H1 (cell line): ENCODE data around the gene SLC25A36. TPM values are rescaled to one million over a fixed set of nuclear protein-coding genes. Genes with fewer than 3 reads are reported as not detected.

ENCODE experiments used
- CTCF ChIA-PET: fragments of 300-600 bp; sonication (Branson Sonifier 250); formaldehyde crosslinking; loops from one replicate; lab custom pipeline; 2021; ENCODE audit not compliant: partially characterized antibody; lab: Charles Lee
- POLR2A ChIA-PET: fragments of 300-600 bp; sonication (Branson Sonifier 250); formaldehyde crosslinking; loops from one replicate; lab custom pipeline; 2021; ENCODE audit warnings: inconsistent platforms; ENCODE audit not compliant: partially characterized antibody; lab: Charles Lee
- DNase-seq, 2 experiments: peaks; one replicate each; pipeline versions ENCODE4 v3.0.0 to v3.0.0-alpha.2; 2010 to 2022; ENCODE audit warnings: low spot score in 2 of 2, low read depth in 1 of 2, mixed read lengths in 1 of 2
- FAIRE-seq: peaks from 2 replicates; lab custom pipeline; 2011; peaks lifted over from hg19 to GRCh38; lab: Jason Lieb, UNC
- H2AFZ ChIP-seq: 2 replicates; pipeline ENCODE4 v1.8.1; 2012; ENCODE audit warnings: low read length, inconsistent platforms
- H2AK5ac ChIP-seq: 2 replicates; pipeline ENCODE4 v1.6.1; 2013; ENCODE audit warnings: low read depth, low read length
- H2BK120ac ChIP-seq: replicated peaks from 2 replicates; pipeline ENCODE3; 2013; ENCODE audit warnings: low read depth, low read length, inconsistent platforms
- H2BK12ac ChIP-seq: 2 replicates; pipeline ENCODE4 v1.6.1; 2013; ENCODE audit warnings: low read depth, low read length
- H2BK15ac ChIP-seq: 2 replicates; pipeline ENCODE4 v1.6.1; 2013; ENCODE audit warnings: low read length
- H2BK20ac ChIP-seq: 2 replicates; pipeline ENCODE4 v1.6.1; 2013; ENCODE audit warnings: low read length
- H2BK5ac ChIP-seq: 2 replicates; pipeline ENCODE4 v1.6.1; 2013; ENCODE audit warnings: low read depth, low read length
- H3K14ac ChIP-seq: 2 replicates; pipeline ENCODE4 v1.6.1; 2013; ENCODE audit warnings: inconsistent platforms; ENCODE audit not compliant: insufficient read length
- H3K18ac ChIP-seq: 2 replicates; pipeline ENCODE4 v1.6.1; 2013; ENCODE audit warnings: low read length; ENCODE audit errors: extremely low read depth
- H3K23ac ChIP-seq: 2 replicates; pipeline ENCODE4 v1.6.1; 2013; ENCODE audit warnings: inconsistent platforms; ENCODE audit not compliant: insufficient read length
- H3K23me2 ChIP-seq: 2 replicates; pipeline ENCODE4 v1.6.1; 2013; ENCODE audit warnings: low read depth, low read length
- H3K27ac ChIP-seq: 2 replicates; pipeline ENCODE4 v1.6.1; 2011; ENCODE audit warnings: low read depth, low read length, inconsistent platforms
- H3K27me3 ChIP-seq, 4 experiments: replicated peaks in 1 of 4; 1 replicate in 1 of 4; 2 replicates in 3 of 4; pipeline versions ENCODE4 v1.6.1 to v1.8.1; 2011 to 2013; ENCODE audit warnings: low read length in 3 of 4, mild to moderate bottlenecking in 3 of 4, inconsistent platforms in 2 of 4, mixed read lengths in 2 of 4, moderate library complexity in 1 of 4; ENCODE audit not compliant: control insufficient read depth in 3 of 4, insufficient read depth in 3 of 4; ENCODE audit errors: extremely low read depth in 1 of 4
- H3K36me3 ChIP-seq, 4 experiments: 2 replicates each; pipeline versions ENCODE4 v1.6.1 to v1.8.1; 2011 to 2013; ENCODE audit warnings: mild to moderate bottlenecking in 4 of 4, low read length in 3 of 4, moderate library complexity in 2 of 4, control low read depth in 1 of 4, inconsistent platforms in 1 of 4; ENCODE audit not compliant: insufficient read depth in 4 of 4, control insufficient read depth in 2 of 4
- H3K4ac ChIP-seq: replicated peaks from 2 replicates; pipeline ENCODE3; 2013; ENCODE audit warnings: low read length, low read depth, mixed read lengths, inconsistent platforms; ENCODE audit not compliant: insufficient read length
- H3K4me1 ChIP-seq, 4 experiments: replicated peaks in 1 of 4; 1 replicate in 1 of 4; 2 replicates in 3 of 4; pipeline versions ENCODE4 v1.6.1 to v1.8.1; 2011 to 2013; ENCODE audit warnings: low read length in 3 of 4, inconsistent platforms in 2 of 4, mixed read lengths in 1 of 4; ENCODE audit not compliant: insufficient read depth in 4 of 4, control insufficient read depth in 3 of 4
- H3K4me2 ChIP-seq, 2 experiments: 2 replicates each; pipeline versions ENCODE4 v1.6.1 to v1.8.1; 2011 to 2013; ENCODE audit warnings: low read depth in 2 of 2, low read length in 2 of 2, control low read depth in 1 of 2, inconsistent platforms in 1 of 2, mild to moderate bottlenecking in 1 of 2; ENCODE audit not compliant: insufficient read depth in 1 of 2
- H3K4me3 ChIP-seq, 4 experiments: fragments of 200-600, 300-600 bp in 1 of 4; sonication (generic), shearing (Covaris generic), sonication (Bioruptor Twin) in 1 of 4; 2 replicates each; pipeline versions ENCODE4 v1.5.1 to v1.8.1; 2011 to 2016; ENCODE audit warnings: low read length in 4 of 4, low read depth in 3 of 4, control low read depth in 2 of 4, inconsistent platforms in 2 of 4, mild to moderate bottlenecking in 2 of 4, mixed read lengths in 1 of 4, moderate library complexity in 1 of 4; ENCODE audit not compliant: insufficient read depth in 2 of 4; ENCODE audit errors: extremely low read depth in 1 of 4
- H3K56ac ChIP-seq: replicated peaks from 2 replicates; pipeline ENCODE3; 2013; ENCODE audit warnings: low read depth, mild to moderate bottlenecking, mixed read lengths, low read length, inconsistent platforms; ENCODE audit not compliant: insufficient read length
- H3K79me1 ChIP-seq: 2 replicates; pipeline ENCODE4 v1.6.1; 2013; ENCODE audit warnings: low read depth, low read length, control low read depth
- H3K79me2 ChIP-seq, 2 experiments: 2 replicates each; pipeline versions ENCODE4 v1.6.1 to v1.8.1; 2012 to 2013; ENCODE audit warnings: low read length in 2 of 2, mild to moderate bottlenecking in 2 of 2, inconsistent platforms in 1 of 2; ENCODE audit not compliant: insufficient read depth in 2 of 2, control insufficient read depth in 1 of 2
- H3K9ac ChIP-seq, 4 experiments: replicated peaks in 1 of 4; 1 replicate in 1 of 4; 2 replicates in 3 of 4; pipeline versions ENCODE4 v1.6.1 to v1.8.1; 2011 to 2013; ENCODE audit warnings: low read depth in 3 of 4, low read length in 3 of 4, control low read depth in 2 of 4, mild to moderate bottlenecking in 2 of 4, moderate library complexity in 2 of 4, inconsistent platforms in 1 of 4; ENCODE audit errors: extremely low read depth in 1 of 4
- H3K9me3 ChIP-seq, 2 experiments: 2 replicates each; pipeline versions ENCODE4 v1.6.1 to v1.8.1; 2012 to 2013; ENCODE audit warnings: mild to moderate bottlenecking in 2 of 2, moderate library complexity in 2 of 2, control low read depth in 1 of 2, inconsistent platforms in 1 of 2, low read depth in 1 of 2, low read length in 1 of 2, mixed read lengths in 1 of 2; ENCODE audit not compliant: insufficient read depth in 2 of 2
- H4K20me1 ChIP-seq, 2 experiments: replicated peaks in 1 of 2; 2 replicates each; pipeline versions ENCODE3 to v1.8.1; 2011 to 2013; ENCODE audit warnings: inconsistent platforms in 2 of 2, low read length in 2 of 2, mild to moderate bottlenecking in 1 of 2; ENCODE audit not compliant: insufficient read depth in 2 of 2, control insufficient read depth in 1 of 2
- H4K5ac ChIP-seq: 2 replicates; pipeline ENCODE4 v1.6.1; 2013; ENCODE audit warnings: low read length, low read depth, mixed read lengths, inconsistent platforms; ENCODE audit not compliant: insufficient read length
- H4K8ac ChIP-seq: 2 replicates; pipeline ENCODE4 v1.8.0; 2013; ENCODE audit warnings: mild to moderate bottlenecking, moderate library complexity, low read length, inconsistent platforms; ENCODE audit not compliant: insufficient read depth; ENCODE audit errors: extremely low read depth
- H4K91ac ChIP-seq: replicated peaks from 2 replicates; pipeline ENCODE3; 2013; ENCODE audit warnings: low read length, mixed read lengths, inconsistent platforms; ENCODE audit not compliant: insufficient read length
- ATF2 ChIP-seq: IDR thresholded peaks from 2 replicates; pipeline ENCODE4 v1.6.1; 2012; ENCODE audit warnings: low read length, inconsistent platforms
- BACH1 ChIP-seq: IDR thresholded peaks from 2 replicates; pipeline ENCODE4 v1.6.1; 2012; ENCODE audit warnings: low read length, improper control_type of control experiment
- CBX5 ChIP-seq: fragments of 300-800, 300-1000 bp; sonication (generic); IDR thresholded peaks from 2 replicates; pipeline ENCODE4 v1.7.1; 2016; ENCODE audit warnings: antibody characterized with exemption, low read length, low read depth
- CEBPB ChIP-seq: IDR thresholded peaks from 2 replicates; pipeline ENCODE4 v1.6.1; 2012; ENCODE audit warnings: low read depth, low read length
- CHD1 ChIP-seq: IDR thresholded peaks from 2 replicates; pipeline ENCODE4 v1.6.1; 2012; ENCODE audit warnings: low read depth, low read length, improper control_type of control experiment
- CREB1 ChIP-seq: IDR thresholded peaks from 2 replicates; pipeline ENCODE4 v1.6.1; 2012; ENCODE audit warnings: inconsistent platforms
- JUND ChIP-seq: IDR thresholded peaks from 2 replicates; pipeline ENCODE4 v1.6.1; 2011; ENCODE audit warnings: mild to moderate bottlenecking, improper control_type of control experiment, low read length
- KDM4A ChIP-seq: IDR thresholded peaks from one replicate; pipeline ENCODE4 v1.7.1; 2012; ENCODE audit warnings: low read depth, mild to moderate bottlenecking, moderate library complexity, low read length, inconsistent platforms; ENCODE audit not compliant: severe bottlenecking
- NRF1 ChIP-seq: IDR thresholded peaks from 2 replicates; pipeline ENCODE4 v1.6.1; 2011; ENCODE audit warnings: mild to moderate bottlenecking, low read depth, low read length, improper control_type of control experiment
- PHF8 ChIP-seq: fragments of 200-600 bp; sonication (generic); conservative IDR thresholded peaks from 2 replicates; pipeline ENCODE4 v1.7.1; 2012; ENCODE audit warnings: low read depth, mild to moderate bottlenecking, inconsistent platforms, low read length, moderate library complexity
- POLR2AphosphoS5 ChIP-seq: IDR thresholded peaks from 2 replicates; pipeline ENCODE4 v1.6.1; 2011; ENCODE audit warnings: low read depth, low read length
- RAD21 ChIP-seq, 2 experiments: IDR thresholded peaks in 1 of 2; conservative IDR thresholded peaks in 1 of 2; 2 replicates each; pipeline ENCODE4 v1.6.1; 2011; ENCODE audit warnings: low read depth in 2 of 2, low read length in 2 of 2, improper control_type of control experiment in 1 of 2, inconsistent platforms in 1 of 2, mild to moderate bottlenecking in 1 of 2, moderate library complexity in 1 of 2
- TAF1 ChIP-seq: IDR thresholded peaks from 2 replicates; pipeline ENCODE4 v1.6.1; 2011; ENCODE audit warnings: mild to moderate bottlenecking, low read depth, low read length
- YY1 ChIP-seq: IDR thresholded peaks from 2 replicates; pipeline ENCODE4 v1.6.1; 2011; ENCODE audit warnings: low read depth, mild to moderate bottlenecking, low read length
- ZNF274 ChIP-seq: IDR thresholded peaks from 2 replicates; pipeline ENCODE4 v1.7.0; 2012; ENCODE audit warnings: low read length, borderline replicate concordance; ENCODE audit errors: extremely low read depth
- polyA plus RNA-seq, 7 experiments: library from polyadenylated mRNA; depleted of rRNA in 3 of 7; stranded (reverse) in 5 of 7; unstranded in 2 of 7; fragments of >200 nt in 5 of 7; fragments of 200-250 nt in 2 of 7; gene quantifications; 1 replicate in 5 of 7; 2 replicates in 1 of 7; 4 replicates in 1 of 7; pipeline versions ENCODE4 v1.2.1 to v1.2.3, GENCODE V29; 2011 to 2013; ENCODE audit warnings: missing spikeins in 2 of 7, mixed read lengths in 2 of 7
- total RNA-seq: library from RNA; stranded (reverse); fragmentation: NEBNext Ultra II Directional; extraction: Animal tissue kit (Norgen Biotek cat#: 25700); gene quantifications from 2 replicates; pipeline ENCODE4 v1.2.1, GENCODE V29; 2021

The SLC25A36 gene
- total and polyA plus RNA-seq, 2 of the 8 experiments (the other 6 are each of a cell fraction or from before 2014, with no cell fraction given) = 42.9 to 71.8 TPM

GRCh38 chr3:140903196-140903595 is 38.4 kb upstream of the SLC25A36 start:
- Histone ChIP-seq H3K18ac (no peak overlapping the region), H4K8ac (no peak overlapping the region), H3K27me3 (no peaks in the 10 kb centered on the region), H4K5ac (no peak overlapping the region), H3K4me2 (no peak overlapping the region), H2BK20ac (no peak overlapping the region), H2AFZ (no peak overlapping the region), H3K23ac (no peak overlapping the region), H3K4me3 (no peak overlapping the region), H2BK12ac (no peak overlapping the region), H3K9ac (no peak overlapping the region), H4K91ac (no peak overlapping the region), H3K4me1 (no peaks in the 10 kb centered on the region), H3K23me2 (no peaks in the 10 kb centered on the region), H3K36me3 (no peaks in the 10 kb centered on the region), H2BK5ac (no peak overlapping the region), H2BK15ac (no peak overlapping the region), H3K14ac (no peak overlapping the region), H3K9me3 (no peaks in the 10 kb centered on the region), H3K56ac (no peak overlapping the region), H2AK5ac (no peak overlapping the region), H3K27ac (no peak overlapping the region), H3K4ac (no peak overlapping the region), H3K79me2 (no peaks in the 10 kb centered on the region), H4K20me1 (no peaks in the 10 kb centered on the region), H2BK120ac (no peak overlapping the region), H3K79me1 (no peaks in the 10 kb centered on the region)
- POLR2A ChIA-PET = no interaction called here
- CTCF ChIA-PET = interaction anchor here (0.6 to 1.3 kb wide), 4 partner anchors 19 to 299 kb away, joined by 3 to 4 read pairs (median 4); no protein-coding TSS in a partner anchor
- DNase-seq = no peak
- no peak for FAIRE-seq
- no peak for TF ChIP-seq POLR2AphosphoS5
- TF ChIP-seq ZNF274 = no peak
- no peak for TF ChIP-seq RAD21 (IDR thresholded peaks at IDR 0.05 in 1 of 2, conservative IDR thresholded peaks at IDR 0.05 in 1 of 2; ENCODE audit: low read depth in 2 of 2, low read length in 2 of 2)
- TF ChIP-seq PHF8 = no peak
- no peak for TF ChIP-seq JUND
- TF ChIP-seq BACH1 = no peak
- no peak for TF ChIP-seq TAF1
- TF ChIP-seq CHD1 = no peak
- no peak for TF ChIP-seq KDM4A
- TF ChIP-seq CREB1 = no peak
- TF ChIP-seq CBX5 = no peak
- TF ChIP-seq CEBPB = no peak
- TF ChIP-seq YY1 = no peak
- no peak for TF ChIP-seq ATF2
- no peak for TF ChIP-seq NRF1
